Naive B cell (primary cell): Measurements from ENCODE around the gene IL17REL. TPM values are rescaled to one million over a fixed set of nuclear protein-coding genes. Genes with fewer than 3 reads are reported as not detected.

Experiments used
- ATAC-seq, 2 donors: fragments of 150-1000 bp; cut with Tn5 transposase; 2 replicates each; pipeline ENCODE4 v1.10.0; 2021; ENCODE audit warnings: low read depth in 2 of 2, mild to moderate bottlenecking in 2 of 2, moderate library complexity in 2 of 2
- DNase-seq: peaks from one replicate; pipeline ENCODE4 v3.0.0; 2022
- H3K27ac Mint-ChIP-seq, 6 donors: one replicate each; pipeline ENCODE4 v1.8.0; 2020 to 2022; ENCODE audit warnings: mild to moderate bottlenecking in 6 of 6, mixed read lengths in 6 of 6, moderate library complexity in 5 of 6, inconsistent platforms in 2 of 6
- H3K27me3 Mint-ChIP-seq, 3 donors: one replicate each; pipeline ENCODE4 v1.8.0; 2021 to 2022; ENCODE audit warnings: mixed read lengths in 3 of 3, mild to moderate bottlenecking in 1 of 3
- H3K36me3 Mint-ChIP-seq, 2 donors: one replicate each; pipeline ENCODE4 v1.8.0; 2020 to 2022; ENCODE audit warnings: mixed read lengths in 2 of 2, inconsistent platforms in 1 of 2, mild to moderate bottlenecking in 1 of 2
- H3K4me1 Mint-ChIP-seq, 3 donors: one replicate each; pipeline ENCODE4 v1.8.0; 2020 to 2022; ENCODE audit warnings: mixed read lengths in 3 of 3, inconsistent platforms in 1 of 3, mild to moderate bottlenecking in 1 of 3, moderate library complexity in 1 of 3
- H3K4me3 Mint-ChIP-seq, 8 donors: one replicate each; pipeline ENCODE4 v1.8.0; 2020 to 2022; ENCODE audit warnings: mild to moderate bottlenecking in 8 of 8, mixed read lengths in 8 of 8, moderate library complexity in 8 of 8, inconsistent platforms in 2 of 8
- H3K9me3 Mint-ChIP-seq, 7 donors: one replicate each; pipeline ENCODE4 v1.8.0; 2020 to 2022; ENCODE audit warnings: mixed read lengths in 7 of 7, mild to moderate bottlenecking in 5 of 7, inconsistent platforms in 2 of 7, moderate library complexity in 1 of 7
- polyA plus RNA-seq, 6 donors: library from polyadenylated mRNA; unstranded; fragments of 300-500 nt; fragmentation: Illumina TruSeq; gene quantifications; one replicate each; pipeline ENCODE4 v1.2.3, GENCODE V29; 2021; ENCODE audit warnings: low read depth in 6 of 6

The IL17REL gene
- polyA plus RNA-seq, 6 donors from 2014 or later = not detected

- H3K27ac Mint-ChIP-seq = peak overlapping the region; percentile 84 to 98 (median 95)
- H3K4me1 Mint-ChIP-seq = peaks cover 21 to 27% (median 26%) of the 10 kb centered on the region in 3 donors
- peak overlapping the region; percentile 9 to 87 (median 78) for H3K4me3 Mint-ChIP-seq
- no peak for DNase-seq
- no peak for ATAC-seq
- peaks cover 0 to 24% (median 0%) of the 10 kb centered on the region in 3 donors for H3K27me3 Mint-ChIP-seq
- H3K9me3 Mint-ChIP-seq = peaks cover 0 to 2% (median 0%) of the 10 kb centered on the region in 7 donors
- no peaks in the 10 kb centered on the region for H3K36me3 Mint-ChIP-seq
Measured at GRCh38 chr22:50011447-50012210, 936 bp downstream of the IL17REL start.

GRCh38 chr22:50010676-50011446 is 1.7 kb downstream of the IL17REL start:
- H3K4me3 Mint-ChIP-seq = peak overlapping the region; percentile 9 to 87 (median 76)
- no peaks in the 10 kb centered on the region for H3K36me3 Mint-ChIP-seq
- peak overlapping the region; percentile 84 to 98 (median 95) for H3K27ac Mint-ChIP-seq
- H3K27me3 Mint-ChIP-seq = peaks cover 0 to 24% (median 0%) of the 10 kb centered on the region in 3 donors
- ATAC-seq (peak; percentile 92), DNase-seq (peak; percentile 81)
- peaks cover 0 to 2% (median 0%) of the 10 kb centered on the region in 7 donors for H3K9me3 Mint-ChIP-seq
- peaks cover 21 to 26% (median 25%) of the 10 kb centered on the region in 3 donors for H3K4me1 Mint-ChIP-seq

DNA sequence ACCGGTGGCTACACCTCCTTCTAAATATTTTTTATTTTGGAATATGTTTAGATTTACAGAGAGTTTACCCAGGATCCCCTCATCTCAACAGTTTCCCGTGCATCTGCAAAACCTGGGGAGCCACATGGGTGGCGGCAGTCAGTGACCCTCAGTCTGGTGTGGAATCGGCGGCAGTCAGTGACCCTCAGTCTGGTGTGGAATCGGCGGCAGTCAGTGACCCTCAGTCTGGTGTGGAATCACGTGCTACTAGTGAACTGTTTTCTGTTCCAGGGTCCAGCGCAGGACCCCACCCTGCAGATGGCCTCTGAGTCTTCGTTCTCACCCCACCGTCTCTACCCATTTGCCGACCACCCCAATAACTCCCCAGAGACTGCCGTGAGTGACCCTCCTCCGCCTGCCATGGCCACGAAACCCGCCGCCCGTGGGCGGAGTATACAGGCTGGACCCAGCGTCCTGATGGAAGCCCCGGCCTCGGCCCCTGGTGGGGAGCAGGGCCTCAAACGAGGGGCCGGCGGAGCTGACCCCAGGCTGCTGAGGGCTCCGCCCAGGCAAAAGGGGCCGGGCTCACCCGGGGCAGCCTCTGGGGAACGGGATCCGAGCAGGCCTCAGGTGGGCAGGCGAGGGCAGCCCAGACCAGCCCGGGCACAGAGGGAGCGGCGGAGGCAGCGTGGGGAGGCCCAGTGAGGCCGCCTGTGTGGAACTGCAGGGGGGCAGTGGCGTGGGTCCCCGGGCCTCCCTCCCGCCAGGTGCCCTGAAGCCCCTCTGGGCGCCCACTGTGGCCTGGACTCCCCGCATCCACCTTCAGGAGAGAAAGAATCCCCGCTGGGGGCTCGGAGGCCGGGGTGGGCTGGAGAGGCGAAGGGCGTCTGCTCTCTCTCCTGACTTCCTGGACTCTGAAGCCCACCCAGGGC is 2.5 kb downstream of the IL17REL start:
- Mint-ChIP-seq H3K4me1 (peaks cover 21 to 26% (median 21%) of the 10 kb centered on the region in 3 donors), H3K27ac (peak overlapping the region in 4 of 6 donors; percentile 57 to 96 (median 83)), H3K9me3 (peaks cover 0 to 2% (median 0%) of the 10 kb centered on the region in 7 donors), H3K27me3 (peaks cover 0 to 24% (median 0%) of the 10 kb centered on the region in 3 donors), H3K4me3 (peak overlapping the region in 6 of 8 donors; percentile 9 to 87 (median 64)), H3K36me3 (no peaks in the 10 kb centered on the region)
- DNase-seq = no peak
- no peak for ATAC-seq

DNA sequence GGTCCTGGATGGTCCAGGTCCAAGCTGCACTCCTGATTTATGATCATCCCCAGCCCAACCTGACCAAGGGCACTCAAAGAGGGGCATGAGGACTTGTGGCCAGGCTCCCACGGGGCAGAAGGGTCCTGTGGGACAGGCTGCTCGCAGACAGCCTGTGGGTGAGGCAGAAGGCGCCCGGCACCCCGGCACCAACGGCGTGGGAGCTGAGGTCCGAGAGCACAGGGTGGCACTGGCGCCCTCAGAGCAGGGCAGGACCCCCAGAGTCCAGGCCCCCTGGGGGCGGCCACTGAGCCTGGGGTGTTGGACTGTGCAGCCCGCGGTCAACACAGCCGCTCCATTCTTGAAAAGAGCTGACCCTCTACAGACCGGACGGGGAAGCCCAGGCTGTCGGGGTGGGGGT is 3.3 kb downstream of the IL17REL start:
- H3K36me3 Mint-ChIP-seq = no peaks in the 10 kb centered on the region
- peak overlapping the region in 2 of 6 donors; percentile 96 for H3K27ac Mint-ChIP-seq
- H3K27me3 Mint-ChIP-seq = peaks cover 0 to 24% (median 0%) of the 10 kb centered on the region in 3 donors
- no peak for ATAC-seq
- peaks cover 21 to 24% (median 21%) of the 10 kb centered on the region in 3 donors for H3K4me1 Mint-ChIP-seq
- peak overlapping the region in 3 of 8 donors; percentile 24 to 53 (median 25) for H3K4me3 Mint-ChIP-seq
- no peak for DNase-seq
- peaks cover 0 to 2% (median 0%) of the 10 kb centered on the region in 7 donors for H3K9me3 Mint-ChIP-seq

DNA sequence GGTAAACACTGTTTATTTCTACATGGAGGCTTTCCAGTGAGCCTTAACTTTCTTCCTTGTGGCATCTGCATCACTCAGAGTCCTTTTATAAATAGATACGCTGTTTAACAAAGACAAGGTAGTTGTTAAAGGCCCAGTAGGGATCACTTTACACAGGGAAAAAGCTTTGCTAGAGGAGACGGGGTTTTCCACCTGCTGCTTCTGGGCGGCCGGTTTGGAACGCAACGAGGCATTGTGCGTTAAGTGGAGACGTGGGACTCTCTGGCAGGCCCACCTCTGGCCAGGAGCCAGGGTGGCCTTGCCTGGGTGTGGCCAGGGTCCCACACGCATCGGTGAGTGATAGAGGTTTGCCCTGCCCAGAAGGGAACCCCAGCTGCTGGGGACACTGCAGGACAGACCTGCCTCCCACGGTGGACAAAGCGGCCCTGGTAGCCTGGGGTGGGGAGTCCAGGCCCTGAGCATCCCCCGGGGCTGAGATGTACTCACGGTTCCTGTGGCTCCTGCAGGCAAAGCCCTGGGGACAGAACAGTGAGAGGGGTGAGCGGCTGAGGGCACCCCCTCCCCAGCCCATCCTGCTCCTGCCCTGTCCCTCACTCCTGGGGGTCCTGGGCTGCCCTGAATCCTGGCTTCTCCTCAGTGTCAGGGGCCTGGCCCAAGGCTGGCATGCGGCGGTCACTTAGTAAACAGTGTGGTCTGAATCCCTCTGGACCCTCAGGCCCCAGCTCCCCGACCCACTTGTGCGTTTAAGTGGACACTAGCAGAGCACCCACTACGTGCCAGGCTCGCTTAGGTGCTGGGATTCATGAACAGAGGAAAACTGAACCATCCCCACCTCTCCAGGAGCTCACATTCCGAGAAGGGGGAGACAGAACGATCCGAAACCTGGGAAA is 4.2 kb downstream of the IL17REL start:
- ATAC-seq = no peak
- H3K27ac Mint-ChIP-seq = peak overlapping the region in 3 of 6 donors; percentile 70 to 96 (median 96)

DNA sequence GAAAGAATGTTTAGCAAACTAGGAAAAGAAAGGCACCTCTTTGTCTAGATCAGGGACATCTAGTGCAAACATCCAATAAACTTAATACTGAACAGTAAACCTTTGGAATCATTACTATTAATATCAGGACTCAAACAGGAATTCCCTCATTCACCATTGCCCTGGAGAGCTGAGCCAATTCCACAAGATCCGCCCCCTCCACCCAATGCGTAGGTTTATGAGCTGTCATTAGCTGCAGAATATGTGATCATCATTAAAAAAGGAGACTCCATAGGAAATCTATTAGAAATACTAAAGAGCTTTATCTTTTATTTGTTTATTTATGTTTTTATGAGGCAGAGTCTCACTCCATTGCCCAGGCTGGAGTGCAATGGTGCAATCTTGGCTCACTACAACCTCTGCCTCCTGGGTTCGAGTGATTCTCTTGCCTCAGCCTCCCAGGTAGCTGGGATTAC is 5.5 kb downstream of the IL17REL start:
- peak overlapping the region in 3 of 6 donors; percentile 36 to 61 (median 42) for H3K27ac Mint-ChIP-seq
- H3K27me3 Mint-ChIP-seq = peaks cover 0 to 21% (median 0%) of the 10 kb centered on the region in 3 donors
- DNase-seq = no peak
- peak overlapping the region in 1 of 8 donors; percentile 13 for H3K4me3 Mint-ChIP-seq
- H3K4me1 Mint-ChIP-seq = peaks cover 12 to 18% (median 15%) of the 10 kb centered on the region in 3 donors
- H3K9me3 Mint-ChIP-seq = peaks cover 0 to 2% (median 0%) of the 10 kb centered on the region in 7 donors
- no peaks in the 10 kb centered on the region for H3K36me3 Mint-ChIP-seq
- no peak for ATAC-seq

More for the DNA sequence above, 4.2 kb downstream of the IL17REL start:
- no peak for DNase-seq
- Mint-ChIP-seq H3K36me3 (no peaks in the 10 kb centered on the region), H3K4me1 (peaks cover 17 to 25% (median 19%) of the 10 kb centered on the region in 3 donors), H3K9me3 (peaks cover 0 to 2% (median 0%) of the 10 kb centered on the region in 7 donors), H3K4me3 (peak overlapping the region in 4 of 8 donors; percentile 24 to 35 (median 28)), H3K27me3 (peaks cover 0 to 22% (median 0%) of the 10 kb centered on the region in 3 donors)

GRCh38 chr22:50004918-50005317 is 7.6 kb downstream of the IL17REL start:
- H3K4me3 Mint-ChIP-seq = no peak overlapping the region
- no peak for ATAC-seq
- no peaks in the 10 kb centered on the region for H3K36me3 Mint-ChIP-seq
- peaks cover 0 to 2% (median 0%) of the 10 kb centered on the region in 7 donors for H3K9me3 Mint-ChIP-seq
- H3K27ac Mint-ChIP-seq = peak overlapping the region in 2 of 6 donors; percentile 33 to 68
- peaks cover 0 to 15% (median 0%) of the 10 kb centered on the region in 3 donors for H3K27me3 Mint-ChIP-seq
- peaks cover 0 to 15% (median 10%) of the 10 kb centered on the region in 3 donors for H3K4me1 Mint-ChIP-seq
- DNase-seq = no peak

DNA sequence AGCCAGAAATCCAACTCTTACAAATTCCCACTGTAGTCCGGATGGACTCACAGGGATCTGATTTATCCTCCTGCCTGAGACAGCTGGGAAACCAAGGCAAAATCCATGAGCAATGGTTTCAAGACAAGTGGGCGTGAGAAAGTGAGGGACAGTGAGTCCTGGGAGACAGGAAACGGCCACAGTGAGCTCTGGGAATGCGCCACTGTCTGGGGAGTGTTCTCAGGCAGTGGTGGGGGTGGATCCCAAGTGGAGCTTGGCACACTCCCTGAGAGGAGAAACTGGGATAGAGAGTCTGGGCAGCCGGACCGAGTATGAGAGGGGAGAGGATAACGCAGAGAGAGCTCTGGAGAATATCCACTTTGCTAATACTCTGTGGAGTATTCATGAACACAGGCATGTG is 9.8 kb downstream of the IL17REL start:
- no peak overlapping the region for H3K27ac Mint-ChIP-seq
- ATAC-seq (no peak), DNase-seq (no peak)
- peaks cover 7 to 22% (median 17%) of the 10 kb centered on the region in 3 donors for H3K4me1 Mint-ChIP-seq
- H3K4me3 Mint-ChIP-seq = peak overlapping the region in 1 of 8 donors; percentile 47
- H3K36me3 Mint-ChIP-seq = no peaks in the 10 kb centered on the region
- H3K9me3 Mint-ChIP-seq = peaks cover 0 to 2% (median 0%) of the 10 kb centered on the region in 7 donors
- H3K27me3 Mint-ChIP-seq = peaks cover 4 to 27% (median 8%) of the 10 kb centered on the region in 3 donors

DNA sequence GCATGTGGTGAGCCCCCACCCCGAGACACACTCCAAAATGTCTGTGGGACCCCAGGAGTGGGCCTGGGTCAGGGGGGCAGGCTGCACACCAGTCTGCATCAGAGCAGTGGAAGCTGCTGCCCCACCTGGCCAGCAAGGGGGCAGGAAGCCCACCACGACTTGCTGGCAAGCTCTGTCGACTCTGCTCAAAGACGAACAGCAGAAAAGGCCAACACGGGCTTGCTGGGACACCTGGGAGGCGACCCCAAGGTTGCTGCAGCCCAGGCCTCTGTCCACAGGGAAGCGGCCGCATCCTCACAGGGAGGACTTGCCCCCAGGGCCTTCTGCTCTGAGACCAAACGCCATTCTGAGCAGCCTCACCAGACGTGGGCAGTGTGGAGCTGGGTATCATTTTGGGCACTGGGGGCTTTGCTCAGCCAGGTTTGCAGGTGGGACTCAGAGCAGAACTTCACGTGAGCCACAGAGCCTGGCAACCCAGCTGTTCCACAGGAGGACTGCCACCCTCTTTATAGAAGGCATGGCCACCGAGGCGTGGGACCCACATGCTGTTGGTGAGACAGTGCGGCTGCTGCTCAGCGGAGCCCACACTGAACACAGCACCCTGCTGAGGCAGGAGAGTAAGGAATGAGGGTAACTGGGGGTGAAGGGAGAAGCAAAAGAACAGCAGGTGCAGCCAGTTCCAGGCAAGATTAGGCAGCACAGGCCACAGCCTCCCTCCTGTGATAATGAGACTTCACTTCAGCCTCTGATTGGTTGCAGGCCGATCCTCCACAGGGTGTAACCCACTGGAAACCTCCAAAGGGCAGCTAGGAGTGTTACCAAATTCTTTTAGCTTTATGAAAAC is 11.0 kb downstream of the IL17REL start:
- no peaks in the 10 kb centered on the region for H3K36me3 Mint-ChIP-seq
- H3K9me3 Mint-ChIP-seq = peaks cover 0 to 2% (median 0%) of the 10 kb centered on the region in 7 donors
- ATAC-seq = peak; percentile 65 to 80
- DNase-seq = no peak
- H3K27me3 Mint-ChIP-seq = peaks cover 4 to 27% (median 8%) of the 10 kb centered on the region in 3 donors
- peak overlapping the region in 3 of 6 donors; percentile 18 to 92 (median 33) for H3K27ac Mint-ChIP-seq
- H3K4me3 Mint-ChIP-seq = no peak overlapping the region
- peaks cover 7 to 22% (median 17%) of the 10 kb centered on the region in 3 donors for H3K4me1 Mint-ChIP-seq

DNA sequence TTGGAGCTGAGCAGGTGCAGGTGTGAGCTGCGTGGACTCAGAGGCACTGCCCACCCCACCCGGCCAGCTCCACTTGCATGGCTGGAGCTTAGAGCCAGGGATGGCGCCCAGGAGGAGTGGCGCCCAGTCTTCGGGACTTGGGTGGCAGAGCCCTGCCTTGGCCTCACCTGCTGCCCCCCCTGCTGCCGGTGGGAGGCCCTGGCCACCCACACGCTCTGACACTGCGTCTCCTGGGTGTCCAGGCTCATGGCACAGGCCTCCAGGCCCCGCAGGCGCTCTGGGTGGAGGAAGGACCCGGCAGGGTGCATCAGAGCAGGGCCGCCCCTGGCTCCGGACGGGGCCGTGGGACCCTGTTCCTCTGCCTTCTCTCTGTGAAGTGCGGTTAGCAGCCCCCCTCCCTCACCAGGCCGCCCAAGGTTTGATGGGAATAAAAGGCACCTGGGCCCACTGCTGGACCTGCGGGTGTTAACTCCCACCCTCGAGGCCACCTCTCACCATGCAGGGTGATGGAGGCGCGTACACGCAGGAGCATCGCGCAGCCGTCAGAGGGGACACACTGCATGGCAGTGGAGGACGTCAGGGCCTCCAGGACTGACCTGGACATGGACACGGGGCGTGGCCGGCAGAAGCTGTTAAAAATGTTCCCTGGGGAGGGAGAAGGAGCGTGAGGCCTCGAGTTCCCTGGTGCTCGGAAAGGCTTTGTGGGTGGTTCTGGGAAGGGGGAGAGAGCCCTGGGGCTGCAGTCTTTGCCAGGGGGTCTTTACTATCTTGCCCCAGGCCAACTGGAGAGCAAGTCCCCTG is 11.8 kb downstream of the IL17REL start:
- ATAC-seq (no peak), DNase-seq (no peak)
- peaks cover 4 to 27% (median 8%) of the 10 kb centered on the region in 3 donors for H3K27me3 Mint-ChIP-seq
- H3K27ac Mint-ChIP-seq = peak overlapping the region in 1 of 6 donors; percentile 7
- H3K9me3 Mint-ChIP-seq = peaks cover 0 to 2% (median 0%) of the 10 kb centered on the region in 7 donors
- H3K36me3 Mint-ChIP-seq = no peaks in the 10 kb centered on the region
- H3K4me3 Mint-ChIP-seq = no peak overlapping the region
- peaks cover 7 to 22% (median 17%) of the 10 kb centered on the region in 3 donors for H3K4me1 Mint-ChIP-seq
